HL-60 (cell line): ENCODE data around the gene PSMD2.

Source experiments
- CTCF ChIP-seq: IDR thresholded peaks from one replicate; pipeline ENCODE4 v1.5.1; 2011; ENCODE audit warnings: low read length, control low read depth, inconsistent platforms; ENCODE audit not compliant: insufficient read depth
- POLR2AphosphoS5 ChIP-seq: IDR thresholded peaks from 2 replicates; pipeline ENCODE4 v1.6.1; 2012; ENCODE audit warnings: low read depth

GRCh38 chr3:184323696-184324095, 24.7 kb downstream of the PSMD2 start:
- no peak for TF ChIP-seq CTCF
- TF ChIP-seq POLR2AphosphoS5, result no peak
